Esophagus muscularis mucosa (tissue), 4 donors: ENCODE results near the gene FMN1.

Experiments
- EP300 ChIP-seq: sonication (generic); formaldehyde crosslinking; IDR thresholded peaks from one replicate; pipeline ENCODE4 v1.6.1; 2017; ENCODE audit warnings: antibody characterized with exemption
- POLR2A ChIP-seq: fragments of 450-650 bp; IDR thresholded peaks from one replicate; pipeline ENCODE4 v1.6.1; 2017; ENCODE audit warnings: antibody characterized with exemption, moderate library complexity, mild to moderate bottlenecking, low read depth
- TF ChIP-seq, protein P1 (sequence below), 3 experiments: fragments of 200-600 bp in 2 of 3; fragments of 450-650 bp in 1 of 3; sonication (generic) in 2 of 3; IDR thresholded peaks; one replicate each; pipeline ENCODE4 v1.5.1; 2017 to 2019; ENCODE audit warnings: antibody characterized with exemption in 3 of 3, mild to moderate bottlenecking in 2 of 3, moderate library complexity in 1 of 3

GRCh38 chr15:32767236-32767635, 427.3 kb downstream of the FMN1 start:
- TF ChIP-seq, protein P1, sequence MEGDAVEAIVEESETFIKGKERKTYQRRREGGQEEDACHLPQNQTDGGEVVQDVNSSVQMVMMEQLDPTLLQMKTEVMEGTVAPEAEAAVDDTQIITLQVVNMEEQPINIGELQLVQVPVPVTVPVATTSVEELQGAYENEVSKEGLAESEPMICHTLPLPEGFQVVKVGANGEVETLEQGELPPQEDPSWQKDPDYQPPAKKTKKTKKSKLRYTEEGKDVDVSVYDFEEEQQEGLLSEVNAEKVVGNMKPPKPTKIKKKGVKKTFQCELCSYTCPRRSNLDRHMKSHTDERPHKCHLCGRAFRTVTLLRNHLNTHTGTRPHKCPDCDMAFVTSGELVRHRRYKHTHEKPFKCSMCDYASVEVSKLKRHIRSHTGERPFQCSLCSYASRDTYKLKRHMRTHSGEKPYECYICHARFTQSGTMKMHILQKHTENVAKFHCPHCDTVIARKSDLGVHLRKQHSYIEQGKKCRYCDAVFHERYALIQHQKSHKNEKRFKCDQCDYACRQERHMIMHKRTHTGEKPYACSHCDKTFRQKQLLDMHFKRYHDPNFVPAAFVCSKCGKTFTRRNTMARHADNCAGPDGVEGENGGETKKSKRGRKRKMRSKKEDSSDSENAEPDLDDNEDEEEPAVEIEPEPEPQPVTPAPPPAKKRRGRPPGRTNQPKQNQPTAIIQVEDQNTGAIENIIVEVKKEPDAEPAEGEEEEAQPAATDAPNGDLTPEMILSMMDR (IDR thresholded peaks at IDR 0.05) = no peak
- no peak for TF ChIP-seq EP300
- no peak for TF ChIP-seq POLR2A
